Hematopoietic multipotent progenitor cell (in vitro differentiated cells): ENCODE data around the gene NFU1. TPM values are rescaled to one million over a fixed set of nuclear protein-coding genes. Genes with fewer than 3 reads are reported as not detected.

ENCODE experiments used
- DNase-seq, 3 donors: peaks; one replicate each; pipeline ENCODE4 v3.0.0-alpha.2; 2011 to 2015; ENCODE audit warnings: low read depth in 2 of 3, low spot score in 2 of 3
- total RNA-seq: library from RNA; depleted of rRNA; stranded (reverse); fragments of >200 nt; gene quantifications from one replicate; pipeline ENCODE4 v1.2.3, GENCODE V29; 2012

Gene NFU1
- total RNA-seq, 1 donor: 21.3 TPM

DNA sequence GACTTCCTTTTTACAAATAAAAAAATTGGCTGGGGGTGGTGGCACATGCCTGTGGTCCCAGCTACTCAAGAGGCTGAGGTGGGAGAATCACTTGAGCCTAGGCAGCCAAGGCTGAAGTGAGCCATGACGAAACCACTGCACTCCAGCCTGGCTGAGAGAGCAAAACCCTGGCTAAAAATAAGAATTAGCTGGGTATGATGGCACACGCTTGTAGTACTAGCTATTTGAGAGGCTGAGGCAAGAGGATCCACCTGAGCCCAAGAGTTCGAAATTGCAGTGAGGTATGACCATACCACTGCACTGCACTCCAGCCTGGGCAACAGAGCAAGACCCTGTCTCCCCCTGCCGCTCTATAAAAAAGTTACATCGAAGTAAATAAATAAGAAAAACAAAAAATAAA is 83.9 kb downstream of the NFU1 start:
- no peak for DNase-seq

DNA sequence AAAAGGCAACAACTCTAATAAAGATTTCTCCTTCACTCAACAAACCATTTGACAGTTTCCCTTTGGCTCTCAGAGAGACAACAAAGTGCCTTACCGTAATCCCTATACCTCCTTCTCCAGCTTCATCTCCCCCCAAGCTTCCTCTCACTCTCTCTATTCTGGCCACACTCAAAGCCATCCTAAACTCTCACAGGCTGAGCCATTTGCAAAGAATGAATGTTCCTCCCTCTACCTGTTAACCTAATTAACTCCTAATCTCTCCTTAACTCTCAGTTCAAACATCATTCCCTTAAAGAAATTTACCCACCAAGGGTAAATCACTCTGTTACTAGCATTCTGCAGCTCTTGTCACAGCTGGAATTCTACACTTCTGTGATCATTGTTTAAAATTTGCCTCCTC is 88.5 kb downstream of the NFU1 start:
- no peak for DNase-seq

Other genes with a start within 250 kb of the NFU1 start
- 4.6 TPM for gene GFPT1, start 50.2 kb downstream of the NFU1 start, total RNA-seq
- gene AAK1, start 206.3 kb upstream of the NFU1 start, total RNA-seq: 17.2 TPM